Activated gamma-delta T cell treated with anti-CD3 and anti-CD28 coated beads, Interleukin-2, amount 50 U/mL, for 16 hours (primary cell): ENCODE results near the gene LRRK1.

Source experiments
- DNase-seq: peaks from one replicate; pipeline ENCODE4 v3.0.0-alpha.2; 2020; ENCODE audit warnings: low read depth

The LRRK1 gene

GRCh38 chr15:101043911-101044624, 124.9 kb downstream of the LRRK1 start:
- DNase-seq, result no peak

GRCh38 chr15:101044625-101045235, 125.6 kb downstream of the LRRK1 start:
- DNase-seq, result no peak

GRCh38 chr15:101045236-101045646, 126.1 kb downstream of the LRRK1 start:
- DNase-seq, result no peak

GRCh38 chr15:101045835-101046691, 126.9 kb downstream of the LRRK1 start:
- DNase-seq, result no peak

- no peak for DNase-seq
These were observed 127.7 kb downstream of the LRRK1 start for GRCh38 chr15:101046826-101047225.

GRCh38 chr15:101047301-101047781, 128.2 kb downstream of the LRRK1 start:
- DNase-seq, result no peak

GRCh38 chr15:101048176-101048575, 129.0 kb downstream of the LRRK1 start:
- DNase-seq, result no peak

GRCh38 chr15:101048581-101049030, 129.4 kb downstream of the LRRK1 start:
- DNase-seq, result no peak

- no peak for DNase-seq
These were observed 130.1 kb downstream of the LRRK1 start for GRCh38 chr15:101049282-101049681.

GRCh38 chr15:101049856-101050622, 130.9 kb downstream of the LRRK1 start:
- DNase-seq, result no peak

- DNase-seq, result no peak
These were observed 131.6 kb downstream of the LRRK1 start for GRCh38 chr15:101050623-101051290.

GRCh38 chr15:101051291-101052030, 132.3 kb downstream of the LRRK1 start:
- DNase-seq, result no peak

- no peak for DNase-seq
These were observed 133.0 kb downstream of the LRRK1 start for GRCh38 chr15:101052031-101052620.

- DNase-seq, result no peak
These were observed 133.5 kb downstream of the LRRK1 start for GRCh38 chr15:101052681-101053121.

- DNase-seq, result no peak
These were observed 134.1 kb downstream of the LRRK1 start for GRCh38 chr15:101053261-101053660.

- DNase-seq, result no peak
These were observed 135.0 kb downstream of the LRRK1 start for GRCh38 chr15:101054116-101054515.

GRCh38 chr15:101054991-101055390, 135.8 kb downstream of the LRRK1 start:
- no peak for DNase-seq

GRCh38 chr15:101055411-101055810, 136.3 kb downstream of the LRRK1 start:
- DNase-seq, result no peak

- DNase-seq, result no peak
These were observed 137.5 kb downstream of the LRRK1 start for GRCh38 chr15:101056366-101057334.
